ENCODE measurements around the gene GALT.

Gene GALT

DNA sequence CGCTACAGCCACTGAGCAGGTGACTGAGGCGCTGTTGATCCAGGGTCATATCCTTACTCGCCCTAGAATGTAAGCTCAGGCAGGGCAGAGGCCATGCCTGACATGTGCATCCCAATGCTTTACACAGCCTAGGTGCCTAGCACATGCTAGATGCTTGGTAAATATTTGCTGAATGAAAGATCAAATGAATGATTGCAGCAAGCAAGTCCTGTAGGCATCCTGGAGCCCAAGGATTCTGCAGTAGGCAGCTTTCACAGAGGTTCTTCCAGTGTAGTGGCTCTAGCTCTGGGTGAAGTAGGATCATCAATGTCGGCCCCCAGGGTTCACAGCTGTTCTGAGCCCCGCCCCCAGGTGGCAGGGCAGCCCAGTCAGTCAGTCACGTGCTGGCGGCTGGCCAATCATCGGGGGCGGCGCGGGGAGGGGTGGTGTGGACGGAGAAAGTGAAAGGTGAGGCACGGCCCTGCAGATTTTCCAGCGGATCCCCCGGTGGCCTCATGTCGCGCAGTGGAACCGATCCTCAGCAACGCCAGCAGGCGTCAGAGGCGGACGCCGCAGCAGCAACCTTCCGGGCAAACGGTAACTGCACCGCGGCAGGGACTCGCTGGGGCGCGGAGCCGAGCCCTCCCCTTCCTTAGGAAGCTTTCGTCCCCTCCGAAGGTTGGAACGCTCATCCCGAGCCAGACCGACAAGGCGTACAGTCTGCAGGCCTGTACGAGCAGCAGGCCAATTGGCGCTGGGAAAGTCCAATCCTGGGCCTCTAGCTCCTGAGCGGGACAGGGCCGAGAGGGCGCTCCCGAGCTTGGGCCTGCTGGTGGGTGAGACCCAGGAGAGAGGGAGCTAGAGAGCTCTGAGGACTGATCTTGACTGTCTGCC lies at the start of gene GALT:
Gene GALT, plus strand, starts transcription at position 465 of the 873 bp plus-strand sequence. Its CDS starts 30 bp downstream, at position 495.
- DNase-seq: peak; percentile 97

- DNase-seq: no peak
Observed at GRCh38 chr9:34599546-34599945, 46.9 kb upstream of the GALT start.

DNA sequence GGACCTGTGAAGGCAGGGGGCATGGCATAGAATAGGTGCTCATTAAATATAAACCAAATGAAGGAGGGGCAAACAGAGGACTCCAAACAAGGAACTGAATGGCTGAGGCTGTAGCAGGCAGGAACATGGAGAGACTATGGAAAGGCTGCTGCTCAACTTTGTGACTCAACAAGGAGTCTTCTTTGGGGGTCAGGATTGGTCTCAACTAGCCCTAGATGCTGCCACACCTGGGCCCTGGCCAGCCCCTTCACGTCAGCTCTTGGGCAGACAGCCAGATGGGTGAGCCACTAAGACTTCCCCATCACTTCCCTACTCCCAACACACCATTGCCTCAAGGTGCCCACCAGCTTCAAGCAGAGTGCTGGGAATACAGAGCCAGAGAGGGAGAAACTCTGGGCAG lies 45.6 kb upstream of the GALT start:
- no peak for DNase-seq

DNA sequence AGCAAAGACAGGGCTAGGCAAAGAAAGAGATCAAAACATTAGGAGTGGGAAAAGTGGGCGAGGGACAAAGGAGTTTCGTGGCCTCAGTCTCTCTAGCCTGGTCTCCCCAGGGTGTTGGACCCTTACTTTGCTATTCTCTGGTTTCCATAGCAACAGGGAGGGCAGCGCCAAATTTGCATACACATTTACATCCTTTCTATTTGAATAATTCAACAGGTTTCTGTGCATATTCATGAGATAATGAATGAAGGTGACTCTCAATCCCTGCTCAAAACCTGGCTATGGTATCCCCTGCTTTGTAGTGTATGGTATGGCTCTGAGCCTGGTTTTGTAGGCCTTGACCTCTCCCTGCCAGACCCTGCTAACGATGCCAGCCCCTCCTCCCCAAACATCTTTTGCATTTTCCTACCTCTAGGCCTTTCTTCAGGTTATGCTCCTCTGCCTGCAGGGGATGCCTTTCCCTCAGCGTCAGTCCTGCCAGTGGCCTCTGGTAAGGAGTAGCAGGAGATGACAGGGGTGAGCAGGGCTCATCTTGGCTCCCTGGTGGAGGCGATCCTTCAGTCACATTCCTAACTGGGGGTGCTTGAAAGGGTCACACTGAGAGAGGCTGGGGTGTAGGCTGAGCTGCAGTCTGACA lies 44.4 kb upstream of the GALT start:
- DNase-seq: no peak

- peak; percentile 74 for DNase-seq
Observed at GRCh38 chr9:34603610-34604231, 42.8 kb upstream of the GALT start.

DNA sequence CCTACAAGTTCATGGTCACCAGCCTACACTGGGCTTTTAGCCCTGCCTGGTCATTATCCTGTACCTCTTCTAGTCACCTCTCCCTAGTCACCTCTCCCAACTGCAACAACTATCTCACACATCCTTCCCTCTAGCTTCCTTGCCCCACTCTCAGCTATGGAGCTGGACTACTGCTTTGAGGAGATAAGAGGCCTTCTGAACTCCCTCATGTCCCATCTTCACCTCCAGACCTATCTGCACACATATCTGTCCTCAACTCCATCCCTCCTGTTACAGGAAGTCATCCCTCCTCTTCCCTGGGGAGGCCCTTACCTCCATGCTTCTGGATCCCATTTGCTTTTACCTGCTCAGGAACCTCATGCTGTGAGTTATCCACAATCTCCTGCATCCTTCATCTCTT lies 40.3 kb upstream of the GALT start:
- no peak for DNase-seq

- DNase-seq: peak; percentile 42
Observed at GRCh38 chr9:34606905-34607304, 39.6 kb upstream of the GALT start.

DNA sequence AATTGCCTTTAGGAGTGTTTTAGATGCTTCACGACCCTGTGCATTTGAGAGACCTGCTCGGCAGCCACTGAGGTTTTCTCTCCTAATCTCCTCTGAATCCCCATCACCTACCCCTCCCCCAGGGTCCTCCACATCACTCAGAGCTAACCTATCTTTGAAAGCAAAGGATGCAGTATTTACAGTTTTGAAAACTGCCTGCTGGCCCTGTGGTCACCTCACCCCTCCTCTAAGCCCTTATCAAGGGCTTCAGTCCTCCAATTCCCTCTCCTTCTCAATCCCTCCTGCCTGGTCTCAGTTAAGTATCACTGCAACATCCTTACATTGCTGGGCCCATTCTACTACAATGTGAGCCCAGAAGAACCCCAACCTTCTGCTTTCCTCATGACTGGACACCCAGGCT lies 39.1 kb upstream of the GALT start:
- no peak for DNase-seq

GRCh38 chr9:34610434-34611206 lies 35.9 kb upstream of the GALT start:
- DNase-seq: no peak

DNA sequence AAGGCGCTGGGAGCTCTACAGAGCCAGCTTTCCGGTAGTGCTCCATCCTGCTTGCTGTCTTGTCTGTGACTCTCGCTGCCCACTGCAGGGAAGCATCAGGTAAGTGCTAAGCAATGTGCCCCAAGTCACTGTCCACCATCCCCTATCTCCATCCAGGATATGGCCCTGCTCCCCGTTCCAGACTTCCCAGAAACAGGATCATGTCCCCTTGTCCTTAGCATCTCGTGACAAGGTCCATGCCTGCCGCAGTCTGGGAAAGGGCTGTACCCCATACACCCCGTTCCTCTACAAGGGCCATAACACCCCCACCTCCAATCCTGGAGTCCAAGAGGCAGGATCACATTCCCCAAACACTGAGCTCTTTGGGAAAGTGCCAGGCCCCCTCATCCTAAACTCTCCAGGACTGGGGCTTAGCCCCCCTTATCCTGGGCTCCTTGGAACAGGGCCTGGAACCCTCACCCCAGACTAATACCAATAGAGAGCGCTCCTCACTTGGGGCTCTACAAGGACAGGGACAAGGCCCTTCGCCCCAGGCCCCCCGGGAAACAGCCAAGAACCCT lies 35.1 kb upstream of the GALT start:
- no peak for DNase-seq

GRCh38 chr9:34611811-34612787 lies 34.4 kb upstream of the GALT start, which contains the start of gene RPP25L:
TSS of gene RPP25L (minus strand) at chr9:34612097. CDS start at chr9:34611296, 801 bp downstream.
- DNase-seq: peak; percentile 89

DNA sequence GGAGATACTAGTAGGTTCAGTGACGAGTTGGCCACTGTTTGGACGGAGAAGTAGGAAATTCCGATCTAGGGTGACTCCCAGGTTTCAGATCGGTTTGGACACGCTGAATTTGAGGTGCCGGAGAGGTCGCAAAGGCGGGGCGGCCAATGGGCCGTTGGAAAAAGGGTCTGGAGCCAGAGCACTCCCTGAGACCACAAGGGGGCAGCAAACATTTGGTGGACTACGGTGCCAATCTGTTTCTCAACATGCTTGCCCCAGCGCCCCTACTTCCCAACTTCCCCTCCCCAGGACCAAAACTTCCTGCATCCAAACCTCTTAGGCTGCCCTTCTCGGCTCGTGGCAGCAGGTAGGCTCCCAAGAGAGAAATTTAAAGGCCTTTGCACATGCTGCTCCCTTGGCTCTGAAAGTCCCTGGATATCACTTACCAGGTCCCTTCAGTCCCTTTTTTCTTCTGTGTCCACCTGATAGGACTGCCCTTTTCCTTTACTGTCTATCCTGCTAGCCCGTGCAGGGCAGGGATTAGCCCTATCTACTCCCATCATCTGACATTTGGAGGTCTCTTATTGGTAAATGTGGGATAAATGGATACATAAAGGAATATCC lies 33.6 kb upstream of the GALT start:
- DNase-seq: peak; percentile 86

DNA sequence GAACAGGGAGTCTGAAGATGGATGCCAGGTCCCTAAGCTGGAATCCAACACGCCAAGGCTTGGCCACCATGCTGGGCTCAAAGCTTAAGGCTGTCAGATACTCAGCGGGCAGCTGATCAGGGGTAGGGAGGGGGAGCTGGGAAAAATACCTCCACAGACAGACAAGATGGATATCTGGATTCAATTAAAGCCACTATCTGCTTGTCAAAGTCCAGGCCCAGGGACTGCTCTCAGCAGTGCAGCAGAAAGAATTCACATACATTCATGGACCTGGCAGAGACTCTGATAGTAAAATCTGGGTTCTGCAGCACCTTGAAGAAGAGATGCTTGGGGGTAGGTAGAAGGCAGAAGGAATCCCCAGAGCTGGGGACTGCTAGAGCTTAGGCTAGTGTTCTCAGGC lies 31.3 kb upstream of the GALT start:
- no peak for DNase-seq

GRCh38 chr9:34620061-34620994 lies 26.1 kb upstream of the GALT start, which contains the start of gene DCTN3:
TSS of gene DCTN3 (minus strand) at chr9:34620495. CDS start at chr9:34620464, 31 bp downstream.
- DNase-seq: peak; percentile 97

GRCh38 chr9:34623374-34624235 lies 22.9 kb upstream of the GALT start:
- no peak for DNase-seq

- DNase-seq: peak; percentile 54
Observed at GRCh38 chr9:34624475-34625185, 21.8 kb upstream of the GALT start.

DNA sequence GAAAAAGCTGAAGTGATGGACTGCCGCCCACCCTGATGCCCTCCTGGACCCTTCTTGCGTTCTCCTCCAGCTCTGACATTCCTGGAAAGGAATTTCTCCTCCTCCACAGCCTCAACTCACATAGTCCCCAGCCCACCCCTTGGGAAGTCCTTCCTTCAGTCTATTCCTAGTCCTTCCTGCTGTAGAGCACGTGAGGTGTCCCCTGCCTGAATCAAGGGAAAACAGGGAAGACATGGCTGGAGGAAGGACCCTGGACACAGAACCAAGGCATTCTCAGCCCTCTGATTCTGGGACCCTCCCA lies 21.3 kb upstream of the GALT start:
- no peak for DNase-seq

All from NCI-H146 (cell line).